H1 (cell line): Measurements from ENCODE around the gene TJP3. TPM values are rescaled to one million over a fixed set of nuclear protein-coding genes. Genes with fewer than 3 reads are reported as not detected.

ENCODE experiments used
- CTCF ChIA-PET: fragments of 300-600 bp; sonication (Branson Sonifier 250); formaldehyde crosslinking; loops from one replicate; lab custom pipeline; 2021; ENCODE audit not compliant: partially characterized antibody; lab: Charles Lee
- POLR2A ChIA-PET: fragments of 300-600 bp; sonication (Branson Sonifier 250); formaldehyde crosslinking; loops from one replicate; lab custom pipeline; 2021; ENCODE audit warnings: inconsistent platforms; ENCODE audit not compliant: partially characterized antibody; lab: Charles Lee
- DNase-seq, 2 experiments: peaks; one replicate each; pipeline versions ENCODE4 v3.0.0 to v3.0.0-alpha.2; 2010 to 2022; ENCODE audit warnings: low spot score in 2 of 2, low read depth in 1 of 2, mixed read lengths in 1 of 2
- FAIRE-seq: peaks from 2 replicates; lab custom pipeline; 2011; peaks lifted over from hg19 to GRCh38; lab: Jason Lieb, UNC
- H2AFZ ChIP-seq: 2 replicates; pipeline ENCODE4 v1.8.1; 2012; ENCODE audit warnings: low read length, inconsistent platforms
- H2AK5ac ChIP-seq: 2 replicates; pipeline ENCODE4 v1.6.1; 2013; ENCODE audit warnings: low read depth, low read length
- H2BK120ac ChIP-seq: replicated peaks from 2 replicates; pipeline ENCODE3; 2013; ENCODE audit warnings: low read depth, low read length, inconsistent platforms
- H2BK12ac ChIP-seq: 2 replicates; pipeline ENCODE4 v1.6.1; 2013; ENCODE audit warnings: low read depth, low read length
- H2BK15ac ChIP-seq: 2 replicates; pipeline ENCODE4 v1.6.1; 2013; ENCODE audit warnings: low read length
- H2BK20ac ChIP-seq: 2 replicates; pipeline ENCODE4 v1.6.1; 2013; ENCODE audit warnings: low read length
- H2BK5ac ChIP-seq: 2 replicates; pipeline ENCODE4 v1.6.1; 2013; ENCODE audit warnings: low read depth, low read length
- H3K14ac ChIP-seq: 2 replicates; pipeline ENCODE4 v1.6.1; 2013; ENCODE audit warnings: inconsistent platforms; ENCODE audit not compliant: insufficient read length
- H3K18ac ChIP-seq: 2 replicates; pipeline ENCODE4 v1.6.1; 2013; ENCODE audit warnings: low read length; ENCODE audit errors: extremely low read depth
- H3K23ac ChIP-seq: 2 replicates; pipeline ENCODE4 v1.6.1; 2013; ENCODE audit warnings: inconsistent platforms; ENCODE audit not compliant: insufficient read length
- H3K23me2 ChIP-seq: 2 replicates; pipeline ENCODE4 v1.6.1; 2013; ENCODE audit warnings: low read depth, low read length
- H3K27ac ChIP-seq: 2 replicates; pipeline ENCODE4 v1.6.1; 2011; ENCODE audit warnings: low read depth, low read length, inconsistent platforms
- H3K27me3 ChIP-seq, 4 experiments: replicated peaks in 1 of 4; 1 replicate in 1 of 4; 2 replicates in 3 of 4; pipeline versions ENCODE4 v1.6.1 to v1.8.1; 2011 to 2013; ENCODE audit warnings: low read length in 3 of 4, mild to moderate bottlenecking in 3 of 4, inconsistent platforms in 2 of 4, mixed read lengths in 2 of 4, moderate library complexity in 1 of 4; ENCODE audit not compliant: control insufficient read depth in 3 of 4, insufficient read depth in 3 of 4; ENCODE audit errors: extremely low read depth in 1 of 4
- H3K36me3 ChIP-seq, 4 experiments: 2 replicates each; pipeline versions ENCODE4 v1.6.1 to v1.8.1; 2011 to 2013; ENCODE audit warnings: mild to moderate bottlenecking in 4 of 4, low read length in 3 of 4, moderate library complexity in 2 of 4, control low read depth in 1 of 4, inconsistent platforms in 1 of 4; ENCODE audit not compliant: insufficient read depth in 4 of 4, control insufficient read depth in 2 of 4
- H3K4ac ChIP-seq: replicated peaks from 2 replicates; pipeline ENCODE3; 2013; ENCODE audit warnings: low read length, low read depth, mixed read lengths, inconsistent platforms; ENCODE audit not compliant: insufficient read length
- H3K4me1 ChIP-seq, 4 experiments: replicated peaks in 1 of 4; 1 replicate in 1 of 4; 2 replicates in 3 of 4; pipeline versions ENCODE4 v1.6.1 to v1.8.1; 2011 to 2013; ENCODE audit warnings: low read length in 3 of 4, inconsistent platforms in 2 of 4, mixed read lengths in 1 of 4; ENCODE audit not compliant: insufficient read depth in 4 of 4, control insufficient read depth in 3 of 4
- H3K4me2 ChIP-seq, 2 experiments: 2 replicates each; pipeline versions ENCODE4 v1.6.1 to v1.8.1; 2011 to 2013; ENCODE audit warnings: low read depth in 2 of 2, low read length in 2 of 2, control low read depth in 1 of 2, inconsistent platforms in 1 of 2, mild to moderate bottlenecking in 1 of 2; ENCODE audit not compliant: insufficient read depth in 1 of 2
- H3K4me3 ChIP-seq, 4 experiments: fragments of 200-600, 300-600 bp in 1 of 4; sonication (generic), shearing (Covaris generic), sonication (Bioruptor Twin) in 1 of 4; 2 replicates each; pipeline versions ENCODE4 v1.5.1 to v1.8.1; 2011 to 2016; ENCODE audit warnings: low read length in 4 of 4, low read depth in 3 of 4, control low read depth in 2 of 4, inconsistent platforms in 2 of 4, mild to moderate bottlenecking in 2 of 4, mixed read lengths in 1 of 4, moderate library complexity in 1 of 4; ENCODE audit not compliant: insufficient read depth in 2 of 4; ENCODE audit errors: extremely low read depth in 1 of 4
- H3K56ac ChIP-seq: replicated peaks from 2 replicates; pipeline ENCODE3; 2013; ENCODE audit warnings: low read depth, mild to moderate bottlenecking, mixed read lengths, low read length, inconsistent platforms; ENCODE audit not compliant: insufficient read length
- H3K79me1 ChIP-seq: 2 replicates; pipeline ENCODE4 v1.6.1; 2013; ENCODE audit warnings: low read depth, low read length, control low read depth
- H3K79me2 ChIP-seq, 2 experiments: 2 replicates each; pipeline versions ENCODE4 v1.6.1 to v1.8.1; 2012 to 2013; ENCODE audit warnings: low read length in 2 of 2, mild to moderate bottlenecking in 2 of 2, inconsistent platforms in 1 of 2; ENCODE audit not compliant: insufficient read depth in 2 of 2, control insufficient read depth in 1 of 2
- H3K9ac ChIP-seq, 4 experiments: replicated peaks in 1 of 4; 1 replicate in 1 of 4; 2 replicates in 3 of 4; pipeline versions ENCODE4 v1.6.1 to v1.8.1; 2011 to 2013; ENCODE audit warnings: low read depth in 3 of 4, low read length in 3 of 4, control low read depth in 2 of 4, mild to moderate bottlenecking in 2 of 4, moderate library complexity in 2 of 4, inconsistent platforms in 1 of 4; ENCODE audit errors: extremely low read depth in 1 of 4
- H3K9me3 ChIP-seq, 2 experiments: 2 replicates each; pipeline versions ENCODE4 v1.6.1 to v1.8.1; 2012 to 2013; ENCODE audit warnings: mild to moderate bottlenecking in 2 of 2, moderate library complexity in 2 of 2, control low read depth in 1 of 2, inconsistent platforms in 1 of 2, low read depth in 1 of 2, low read length in 1 of 2, mixed read lengths in 1 of 2; ENCODE audit not compliant: insufficient read depth in 2 of 2
- H4K20me1 ChIP-seq, 2 experiments: replicated peaks in 1 of 2; 2 replicates each; pipeline versions ENCODE3 to v1.8.1; 2011 to 2013; ENCODE audit warnings: inconsistent platforms in 2 of 2, low read length in 2 of 2, mild to moderate bottlenecking in 1 of 2; ENCODE audit not compliant: insufficient read depth in 2 of 2, control insufficient read depth in 1 of 2
- H4K5ac ChIP-seq: 2 replicates; pipeline ENCODE4 v1.6.1; 2013; ENCODE audit warnings: low read length, low read depth, mixed read lengths, inconsistent platforms; ENCODE audit not compliant: insufficient read length
- H4K8ac ChIP-seq: 2 replicates; pipeline ENCODE4 v1.8.0; 2013; ENCODE audit warnings: mild to moderate bottlenecking, moderate library complexity, low read length, inconsistent platforms; ENCODE audit not compliant: insufficient read depth; ENCODE audit errors: extremely low read depth
- H4K91ac ChIP-seq: replicated peaks from 2 replicates; pipeline ENCODE3; 2013; ENCODE audit warnings: low read length, mixed read lengths, inconsistent platforms; ENCODE audit not compliant: insufficient read length
- ASH2L ChIP-seq: fragments of 200-600, 300-600 bp; sonication (generic); IDR thresholded peaks from one replicate; pipeline ENCODE4 v1.7.1; 2017; ENCODE audit warnings: low read length
- CBX8 ChIP-seq: fragments of 300-800, 300-1000 bp; sonication (generic); IDR thresholded peaks from 2 replicates; pipeline ENCODE4 v1.7.1; 2016; ENCODE audit warnings: low read depth, low read length, borderline replicate concordance
- EP300 ChIP-seq, 2 experiments: IDR thresholded peaks; 1 replicate in 1 of 2; 2 replicates in 1 of 2; pipeline ENCODE4 v1.6.1; 2011 to 2012; ENCODE audit warnings: low read depth in 2 of 2, low read length in 2 of 2, mild to moderate bottlenecking in 2 of 2, borderline replicate concordance in 1 of 2, inconsistent platforms in 1 of 2, moderate library complexity in 1 of 2
- HDAC2 ChIP-seq, 2 experiments: fragments of 300-600 bp in 1 of 2; sonication (generic) in 1 of 2; IDR thresholded peaks; 2 replicates each; pipeline ENCODE4 v1.6.1; 2011 to 2012; ENCODE audit warnings: low read depth in 2 of 2, low read length in 2 of 2, mild to moderate bottlenecking in 2 of 2, moderate library complexity in 2 of 2, borderline replicate concordance in 1 of 2, inconsistent platforms in 1 of 2
- JUN ChIP-seq: IDR thresholded peaks from 2 replicates; pipeline ENCODE4 v1.6.1; 2011; ENCODE audit warnings: low read depth, mild to moderate bottlenecking, improper control_type of control experiment, low read length
- KDM4A ChIP-seq: IDR thresholded peaks from one replicate; pipeline ENCODE4 v1.7.1; 2012; ENCODE audit warnings: low read depth, mild to moderate bottlenecking, moderate library complexity, low read length, inconsistent platforms; ENCODE audit not compliant: severe bottlenecking
- POLR2A ChIP-seq, 2 experiments: IDR thresholded peaks; 1 replicate in 1 of 2; 2 replicates in 1 of 2; pipeline ENCODE4 v1.6.1; 2011; ENCODE audit warnings: low read depth in 2 of 2, low read length in 2 of 2, mild to moderate bottlenecking in 2 of 2; ENCODE audit errors: control extremely low read depth in 1 of 2
- SIRT6 ChIP-seq: IDR thresholded peaks from one replicate; pipeline ENCODE4 v1.7.1; 2012; ENCODE audit warnings: low read length, inconsistent platforms
- SUZ12 ChIP-seq: fragments of 200-600 bp; sonication (generic); IDR thresholded peaks from 2 replicates; pipeline ENCODE4 v1.6.1; 2012; ENCODE audit warnings: mild to moderate bottlenecking, inconsistent platforms, low read length, moderate library complexity, mixed read lengths
- TBP ChIP-seq: IDR thresholded peaks from 2 replicates; pipeline ENCODE4 v1.6.1; 2011; ENCODE audit warnings: low read depth, low read length, improper control_type of control experiment
- WGBS, 2 experiments: shearing (Covaris generic) in 1 of 2; methylation state at CpG; one replicate each; pipeline versions ENCODE4 v1.1.6 to v1.1.7; 2013 to 2015; ENCODE audit warnings: low lambda C conversion rate in 2 of 2, mixed read lengths in 2 of 2, inconsistent platforms in 1 of 2, low coverage in 1 of 2, missing lambda C conversion rate in 1 of 2; ENCODE audit not compliant: insufficient replicate concordance in 2 of 2, insufficient coverage in 1 of 2, insufficient read length in 1 of 2; ENCODE audit errors: extremely low coverage in 1 of 2, missing lambda C conversion rate in 1 of 2; 5-methylcytosine and 5-hydroxymethylcytosine counted together
- polyA plus RNA-seq, 7 experiments: library from polyadenylated mRNA; depleted of rRNA in 3 of 7; stranded (reverse) in 5 of 7; unstranded in 2 of 7; fragments of >200 nt in 5 of 7; fragments of 200-250 nt in 2 of 7; gene quantifications; 1 replicate in 5 of 7; 2 replicates in 1 of 7; 4 replicates in 1 of 7; pipeline versions ENCODE4 v1.2.1 to v1.2.3, GENCODE V29; 2011 to 2013; ENCODE audit warnings: missing spikeins in 2 of 7, mixed read lengths in 2 of 7
- total RNA-seq: library from RNA; stranded (reverse); fragmentation: NEBNext Ultra II Directional; extraction: Animal tissue kit (Norgen Biotek cat#: 25700); gene quantifications from 2 replicates; pipeline ENCODE4 v1.2.1, GENCODE V29; 2021

The TJP3 gene
- total and polyA plus RNA-seq, 2 of the 8 experiments (the other 6 are each of a cell fraction or from before 2014, with no cell fraction given), result 17.1 to 26.1 TPM

GRCh38 chr19:3697671-3698385, 10.4 kb upstream of the TJP3 start:
- H3K79me2 ChIP-seq, result peaks cover 0 to 47% of the 10 kb centered on the region in 2 experiments; a peak in 3 of 4 replicates
- no peak for TF ChIP-seq HDAC2 (IDR thresholded peaks at IDR 0.05; ENCODE audit: borderline replicate concordance in 1 of 2, low read depth in 2 of 2, low read length in 2 of 2)
- TF ChIP-seq EP300 (IDR thresholded peaks at IDR 0.05; ENCODE audit: borderline replicate concordance in 1 of 2, low read depth in 2 of 2, low read length in 2 of 2), result no peak
- no peak for TF ChIP-seq JUN
- no peak for TF ChIP-seq SIRT6
- no peak for TF ChIP-seq CBX8
- no peak for TF ChIP-seq KDM4A
- no peak for TF ChIP-seq TBP
- no peak for TF ChIP-seq SUZ12
- no peak for TF ChIP-seq ASH2L
- no peak for TF ChIP-seq POLR2A (IDR thresholded peaks at IDR 0.05; ENCODE audit: control extremely low read depth in 1 of 2, low read depth in 2 of 2, low read length in 2 of 2)

More at GRCh38 chr19:3697671-3698385, 10.4 kb upstream of the TJP3 start:
- Histone ChIP-seq H3K9me3 (no peaks in the 10 kb centered on the region; a peak in 1 of 4 replicates), H3K23me2 (peaks cover 3% of the 10 kb centered on the region; the same call in 1 of the 2 replicates), H3K14ac (no peak overlapping the region), H2AFZ (no peak overlapping the region), H2BK15ac (no peak overlapping the region), H3K27me3 (no peaks in the 10 kb centered on the region; a peak in 2 of 7 replicates), H3K79me1 (peaks cover 24% of the 10 kb centered on the region), H4K8ac (peak overlapping the region; percentile 51; the same call in 1 of the 2 replicates), H3K18ac (no peak overlapping the region), H2AK5ac (no peak overlapping the region), H2BK12ac (no peak overlapping the region), H3K4me2 (no peak overlapping the region), H2BK20ac (no peak overlapping the region), H3K36me3 (no peaks in the 10 kb centered on the region), H4K5ac (no peak overlapping the region), H3K27ac (no peak overlapping the region), H3K23ac (no peak overlapping the region), H3K4me1 (peaks cover 0 to 8% (median 2%) of the 10 kb centered on the region in 4 experiments; a peak in 3 of 7 replicates), H2BK5ac (no peak overlapping the region), H4K20me1 (peaks cover 8 to 37% of the 10 kb centered on the region in 2 experiments), H4K91ac (no peak overlapping the region), H3K4me3 (no peak overlapping the region), H3K9ac (no peak overlapping the region), H3K4ac (no peak overlapping the region), H2BK120ac (no peak overlapping the region), H3K56ac (no peak overlapping the region)
- FAIRE-seq (no peak), DNase-seq (no peak)
- ChIA-PET POLR2A (interaction anchor here (0.8 to 2.3 kb wide), 6 partner anchors 10 to 203 kb away, joined by 3 to 10 read pairs (median 4); no protein-coding TSS in a partner anchor), CTCF (interaction anchor here (0.5 to 8.8 kb wide), 17 partner anchors 12 to 124 kb away, joined by 3 to 85 read pairs (median 4); partner anchors contain the start of genes GIPC3 and TJP3)
- 92% methylated on average over 33 of the region's 43 CpGs; no CpG with 5 or more reads in 1 of the 2 experiments for WGBS, 2 experiments
